HCT116 (cell line): ENCODE data around the gene FUT9. TPM values are rescaled to one million over a fixed set of nuclear protein-coding genes. Genes with fewer than 3 reads are reported as not detected.

Experiments
- ATAC-seq: fragments of 200-7000 bp; cut with Tn5 transposase; 2 replicates; pipeline ENCODE4 v1.9.1; 2020; ENCODE audit warnings: mild to moderate bottlenecking, moderate library complexity
- Bru-seq: library from RNA; stranded (reverse); fragments of 400-500 nt; gene quantifications from one replicate; lab custom pipeline; 2021; lab: Mats Ljungman, UMichigan
- BruChase-seq, 2 experiments: library from RNA; stranded (reverse); fragments of 400-500 nt; gene quantifications; one replicate each; lab custom pipeline; 2021; lab: Mats Ljungman, UMichigan
- BruUV-seq: library from RNA; stranded (reverse); fragments of 400-500 nt; replicated peaks from 2 replicates; lab custom pipeline; 2021; lab: Mats Ljungman, UMichigan
- CTCF ChIA-PET: fragments of 300-600 bp; sonication (Branson Sonifier 250); formaldehyde crosslinking; loops from one replicate; lab custom pipeline; 2021; ENCODE audit warnings: antibody characterized with exemption; lab: Charles Lee
- POLR2A ChIA-PET: fragments of 300-600, 350-600 bp; sonication (Branson Sonifier 250); formaldehyde crosslinking; loops from one replicate; lab custom pipeline; 2021; ENCODE audit warnings: antibody characterized with exemption; lab: Charles Lee
- RAD21 ChIA-PET, 2 experiments: fragments of 300-600 bp; sonication (Branson Sonifier 250); formaldehyde crosslinking; loops; one replicate each; lab custom pipeline; 2023; ENCODE audit warnings: low total read pairs in 2 of 2; ENCODE audit not compliant: uncharacterized antibody in 2 of 2, unreplicated experiment in 2 of 2, low non-redundant PET in 1 of 2; lab: Charles Lee
- DNase-seq: peaks from one replicate; pipeline ENCODE4 v3.0.0-alpha.2; 2010; ENCODE audit warnings: low read depth, low spot score
- H2AFZ ChIP-seq: fragments of 200-600 bp; shearing (Covaris generic), sonication (generic); 2 replicates; pipeline ENCODE4 v1.6.1; 2017; ENCODE audit warnings: low read depth, mixed run types, mixed read lengths, antibody characterized with exemption, low read length; ENCODE audit not compliant: poor library complexity, severe bottlenecking
- H3K27ac ChIP-seq: 2 replicates; pipeline ENCODE4 v1.5.1; 2012; ENCODE audit warnings: low read depth, low read length
- H3K27me3 ChIP-seq: fragments of 200-600 bp; sonication (generic); 2 replicates; pipeline ENCODE4 v1.6.1; 2016; ENCODE audit warnings: mixed run types, low read length, mixed read lengths; ENCODE audit not compliant: insufficient read depth
- H3K36me3 ChIP-seq, 2 experiments: fragments of 200-500 bp in 1 of 2; fragments of 200-600 bp in 1 of 2; sonication (Bioruptor generic) in 1 of 2; sonication (generic) in 1 of 2; 2 replicates each; pipeline versions ENCODE4 v1.5.1 to v1.6.1; 2014 to 2016; ENCODE audit warnings: low read length in 2 of 2, inconsistent platforms in 1 of 2, mixed read lengths in 1 of 2, mixed run types in 1 of 2; ENCODE audit not compliant: insufficient read depth in 2 of 2, control insufficient read depth in 1 of 2
- H3K4me1 ChIP-seq, 2 experiments: fragments of 200-600 bp in 1 of 2; sonication (generic) in 1 of 2; 2 replicates each; pipeline versions ENCODE4 v1.5.1 to v1.6.1; 2012 to 2017; ENCODE audit warnings: low read length in 2 of 2, inconsistent platforms in 1 of 2, mild to moderate bottlenecking in 1 of 2, mixed read lengths in 1 of 2, mixed run types in 1 of 2, moderate library complexity in 1 of 2; ENCODE audit not compliant: insufficient read depth in 2 of 2, control insufficient read depth in 1 of 2
- H3K4me2 ChIP-seq: fragments of 200-600 bp; sonication (generic); 2 replicates; pipeline ENCODE4 v1.6.1; 2017; ENCODE audit warnings: mixed run types, low read length, mixed read lengths
- H3K4me3 ChIP-seq, 2 experiments: fragments of 200-600 bp in 1 of 2; sonication (generic) in 1 of 2; replicated peaks in 1 of 2; 2 replicates each; pipeline ENCODE4 v1.5.1; 2011 to 2016; ENCODE audit warnings: low read length in 2 of 2, control low read depth in 1 of 2, low read depth in 1 of 2, mild to moderate bottlenecking in 1 of 2, mixed read lengths in 1 of 2, mixed run types in 1 of 2
- H3K79me2 ChIP-seq: fragments of 200-600 bp; sonication (generic); 2 replicates; pipeline ENCODE4 v1.6.1; 2017; ENCODE audit warnings: mild to moderate bottlenecking, mixed run types, low read length, moderate library complexity, mixed read lengths; ENCODE audit not compliant: insufficient read depth
- H3K9ac ChIP-seq: fragments of 200-600 bp; sonication (generic); 2 replicates; pipeline ENCODE4 v1.6.1; 2016; ENCODE audit warnings: low read length, mixed read lengths
- H3K9me2 ChIP-seq: fragments of 200-600 bp; sonication (generic), shearing (Covaris generic); 2 replicates; pipeline ENCODE4 v1.6.1; 2017; ENCODE audit warnings: mixed run types, mild to moderate bottlenecking, moderate library complexity; ENCODE audit not compliant: insufficient read depth
- H3K9me3 ChIP-seq, 2 experiments: fragments of 200-500 bp in 1 of 2; fragments of 200-600 bp in 1 of 2; sonication (Bioruptor generic) in 1 of 2; sonication (generic) in 1 of 2; 2 replicates each; pipeline ENCODE4 v1.6.1; 2014 to 2017; ENCODE audit warnings: low read length in 2 of 2, mixed read lengths in 2 of 2, inconsistent platforms in 1 of 2, low read depth in 1 of 2, mild to moderate bottlenecking in 1 of 2, mixed run types in 1 of 2, moderate library complexity in 1 of 2; ENCODE audit not compliant: control insufficient read depth in 1 of 2, insufficient read depth in 1 of 2
- H4K20me1 ChIP-seq: fragments of 200-600 bp; sonication (generic), shearing (Covaris generic); 2 replicates; pipeline ENCODE4 v1.6.1; 2017; ENCODE audit warnings: mixed run types, mild to moderate bottlenecking, moderate library complexity; ENCODE audit not compliant: insufficient read depth
- ATF3 ChIP-seq: IDR thresholded peaks from 2 replicates; pipeline ENCODE4 v1.6.1; 2012
- CBX3 ChIP-seq: IDR thresholded peaks from 2 replicates; pipeline ENCODE4 v1.6.1; 2012; ENCODE audit warnings: low read depth
- CEBPB ChIP-seq: IDR thresholded peaks from 2 replicates; pipeline ENCODE4 v1.6.1; 2012; ENCODE audit warnings: low read depth
- EGR1 ChIP-seq: IDR thresholded peaks from 2 replicates; pipeline ENCODE4 v1.6.1; 2012; ENCODE audit warnings: low read depth
- ELF1 ChIP-seq: IDR thresholded peaks from 2 replicates; pipeline ENCODE4 v1.6.1; 2012; ENCODE audit warnings: low read depth, borderline replicate concordance
- EZH2 ChIP-seq: fragments of 200-600 bp; sonication (generic); IDR thresholded peaks from 2 replicates; pipeline ENCODE4 v1.6.1; 2017; ENCODE audit warnings: antibody characterized with exemption, mixed run types
- JUND ChIP-seq: IDR thresholded peaks from 2 replicates; pipeline ENCODE4 v1.6.1; 2012
- POLR2AphosphoS5 ChIP-seq: IDR thresholded peaks from 2 replicates; pipeline ENCODE4 v1.6.1; 2011; ENCODE audit warnings: mild to moderate bottlenecking, low read depth, low read length, moderate library complexity
- RAD21 ChIP-seq: IDR thresholded peaks from 2 replicates; pipeline ENCODE4 v1.6.1; 2012; ENCODE audit warnings: low read depth, mild to moderate bottlenecking
- SIN3A ChIP-seq: IDR thresholded peaks from 2 replicates; pipeline ENCODE4 v1.6.1; 2012; ENCODE audit warnings: low read depth
- SP1 ChIP-seq: IDR thresholded peaks from 2 replicates; pipeline ENCODE4 v1.6.1; 2012; ENCODE audit warnings: low read depth
- TCF7L2 ChIP-seq: IDR thresholded peaks from 2 replicates; pipeline ENCODE4 v1.7.0; 2011; ENCODE audit warnings: borderline replicate concordance, inconsistent platforms; ENCODE audit not compliant: insufficient read depth, insufficient read length; ENCODE audit errors: extremely low read depth
- YY1 ChIP-seq: IDR thresholded peaks from 2 replicates; pipeline ENCODE4 v1.6.1; 2011; ENCODE audit warnings: low read length, low read depth, moderate library complexity, mild to moderate bottlenecking; ENCODE audit not compliant: insufficient replicate concordance; ENCODE audit errors: extremely low read depth
- ZFX ChIP-seq: fragments of 450-650 bp; IDR thresholded peaks from 2 replicates; pipeline ENCODE4 v1.6.1; 2017
- intact Hi-C: fragments of 100-400 bp; cut with micrococcal nuclease; formaldehyde crosslinking; loops from 2 replicates; pipeline ENCODE4 v1.10.0; 2022
- long read RNA-seq: library from polyadenylated mRNA; unstranded; transcript quantifications from one replicate; pipeline ENCODE4 v2.0.0, GENCODE V29; 2021; ENCODE audit not compliant: unreplicated experiment
- polyA plus RNA-seq: library from polyadenylated mRNA; unstranded; fragments of >200 nt; gene quantifications from 2 replicates; pipeline ENCODE4 v1.2.1, GENCODE V29; 2012; ENCODE audit warnings: missing spikeins
- total RNA-seq: library from RNA; stranded (reverse); gene quantifications from one replicate; pipeline ENCODE4 v1.2.1, GENCODE V29; 2021; ENCODE audit not compliant: unreplicated experiment
- TF ChIP-seq, protein P1 (sequence below): IDR thresholded peaks from 2 replicates; pipeline ENCODE4 v1.6.1; 2012
- TF ChIP-seq, protein P2 (sequence below): IDR thresholded peaks from 2 replicates; pipeline ENCODE4 v1.6.1; 2012; ENCODE audit warnings: low read depth
- TF ChIP-seq, protein P3 (sequence below): IDR thresholded peaks from 2 replicates; pipeline ENCODE4 v1.6.1; 2011; ENCODE audit warnings: mild to moderate bottlenecking, low read length, moderate library complexity; ENCODE audit not compliant: insufficient replicate concordance; ENCODE audit errors: extremely low read depth
- TF ChIP-seq, protein P4 (sequence below), 3 experiments: fragments of 200-600 bp in 1 of 3; sonication (generic) in 1 of 3; IDR thresholded peaks in 2 of 3; conservative IDR thresholded peaks in 1 of 3; 2 replicates each; pipeline ENCODE4 v1.5.1; 2012 to 2017; ENCODE audit warnings: low read depth in 2 of 3, low read length in 2 of 3, antibody characterized with exemption in 1 of 3, borderline replicate concordance in 1 of 3, control low read depth in 1 of 3, mild to moderate bottlenecking in 1 of 3, mixed read lengths in 1 of 3, mixed run types in 1 of 3, moderate library complexity in 1 of 3; ENCODE audit not compliant: insufficient read depth in 1 of 3

FUT9 gene
- total RNA-seq (not detected), Bru-seq, nascent RNA (percentile 1 among the genes with signal in this experiment), BruChase-seq, experiment 1, labeled RNA remaining after a 6-hour chase (not detected), BruChase-seq, experiment 2, labeled RNA remaining after a 2-hour chase (percentile 1 among the genes with signal in this experiment)
- not detected in 2 replicates for polyA plus RNA-seq
- long read RNA-seq = 0 reads

- Histone ChIP-seq H3K27me3 (no peaks in the 10 kb centered on the region), H3K9ac (no peak within 1 kb of the TSS), H3K36me3 (no peaks in the 10 kb centered on the region), H3K4me2 (no peak within 1 kb of the TSS), H3K79me2 (no peaks in the 10 kb centered on the region), H3K9me2 (no peaks in the 10 kb centered on the region), H2AFZ (no peak within 1 kb of the TSS), H3K4me1 (no peaks in the 10 kb centered on the region), H3K27ac (no peak within 1 kb of the TSS), H3K4me3 (no peak within 1 kb of the TSS), H4K20me1 (no peaks in the 10 kb centered on the region), H3K9me3 (no peaks in the 10 kb centered on the region)
- intact Hi-C loops = no loop called here
- ChIA-PET POLR2A (no interaction called here), CTCF (no interaction called here), RAD21 (no interaction called here)
- DNase-seq = no peak
- no peak for ATAC-seq
- BruUV-seq = no TSS peak
- TF ChIP-seq RAD21 (no peak), ELF1 (no peak), JUND (no peak), TCF7L2 (no peak), CBX3 (no peak), EGR1 (no peak), SIN3A (no peak), ZFX (no peak), EZH2 (no peak), YY1 (no peak), SP1 (no peak), POLR2AphosphoS5 (no peak), CEBPB (no peak), ATF3 (no peak)
- TF ChIP-seq, protein P1, sequence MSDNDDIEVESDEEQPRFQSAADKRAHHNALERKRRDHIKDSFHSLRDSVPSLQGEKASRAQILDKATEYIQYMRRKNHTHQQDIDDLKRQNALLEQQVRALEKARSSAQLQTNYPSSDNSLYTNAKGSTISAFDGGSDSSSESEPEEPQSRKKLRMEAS = no peak
- TF ChIP-seq, protein P2, sequence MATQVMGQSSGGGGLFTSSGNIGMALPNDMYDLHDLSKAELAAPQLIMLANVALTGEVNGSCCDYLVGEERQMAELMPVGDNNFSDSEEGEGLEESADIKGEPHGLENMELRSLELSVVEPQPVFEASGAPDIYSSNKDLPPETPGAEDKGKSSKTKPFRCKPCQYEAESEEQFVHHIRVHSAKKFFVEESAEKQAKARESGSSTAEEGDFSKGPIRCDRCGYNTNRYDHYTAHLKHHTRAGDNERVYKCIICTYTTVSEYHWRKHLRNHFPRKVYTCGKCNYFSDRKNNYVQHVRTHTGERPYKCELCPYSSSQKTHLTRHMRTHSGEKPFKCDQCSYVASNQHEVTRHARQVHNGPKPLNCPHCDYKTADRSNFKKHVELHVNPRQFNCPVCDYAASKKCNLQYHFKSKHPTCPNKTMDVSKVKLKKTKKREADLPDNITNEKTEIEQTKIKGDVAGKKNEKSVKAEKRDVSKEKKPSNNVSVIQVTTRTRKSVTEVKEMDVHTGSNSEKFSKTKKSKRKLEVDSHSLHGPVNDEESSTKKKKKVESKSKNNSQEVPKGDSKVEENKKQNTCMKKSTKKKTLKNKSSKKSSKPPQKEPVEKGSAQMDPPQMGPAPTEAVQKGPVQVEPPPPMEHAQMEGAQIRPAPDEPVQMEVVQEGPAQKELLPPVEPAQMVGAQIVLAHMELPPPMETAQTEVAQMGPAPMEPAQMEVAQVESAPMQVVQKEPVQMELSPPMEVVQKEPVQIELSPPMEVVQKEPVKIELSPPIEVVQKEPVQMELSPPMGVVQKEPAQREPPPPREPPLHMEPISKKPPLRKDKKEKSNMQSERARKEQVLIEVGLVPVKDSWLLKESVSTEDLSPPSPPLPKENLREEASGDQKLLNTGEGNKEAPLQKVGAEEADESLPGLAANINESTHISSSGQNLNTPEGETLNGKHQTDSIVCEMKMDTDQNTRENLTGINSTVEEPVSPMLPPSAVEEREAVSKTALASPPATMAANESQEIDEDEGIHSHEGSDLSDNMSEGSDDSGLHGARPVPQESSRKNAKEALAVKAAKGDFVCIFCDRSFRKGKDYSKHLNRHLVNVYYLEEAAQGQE = no peak
- TF ChIP-seq, protein P3, sequence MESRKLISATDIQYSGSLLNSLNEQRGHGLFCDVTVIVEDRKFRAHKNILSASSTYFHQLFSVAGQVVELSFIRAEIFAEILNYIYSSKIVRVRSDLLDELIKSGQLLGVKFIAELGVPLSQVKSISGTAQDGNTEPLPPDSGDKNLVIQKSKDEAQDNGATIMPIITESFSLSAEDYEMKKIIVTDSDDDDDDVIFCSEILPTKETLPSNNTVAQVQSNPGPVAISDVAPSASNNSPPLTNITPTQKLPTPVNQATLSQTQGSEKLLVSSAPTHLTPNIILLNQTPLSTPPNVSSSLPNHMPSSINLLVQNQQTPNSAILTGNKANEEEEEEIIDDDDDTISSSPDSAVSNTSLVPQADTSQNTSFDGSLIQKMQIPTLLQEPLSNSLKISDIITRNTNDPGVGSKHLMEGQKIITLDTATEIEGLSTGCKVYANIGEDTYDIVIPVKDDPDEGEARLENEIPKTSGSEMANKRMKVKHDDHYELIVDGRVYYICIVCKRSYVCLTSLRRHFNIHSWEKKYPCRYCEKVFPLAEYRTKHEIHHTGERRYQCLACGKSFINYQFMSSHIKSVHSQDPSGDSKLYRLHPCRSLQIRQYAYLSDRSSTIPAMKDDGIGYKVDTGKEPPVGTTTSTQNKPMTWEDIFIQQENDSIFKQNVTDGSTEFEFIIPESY = no peak
- TF ChIP-seq, protein P4, sequence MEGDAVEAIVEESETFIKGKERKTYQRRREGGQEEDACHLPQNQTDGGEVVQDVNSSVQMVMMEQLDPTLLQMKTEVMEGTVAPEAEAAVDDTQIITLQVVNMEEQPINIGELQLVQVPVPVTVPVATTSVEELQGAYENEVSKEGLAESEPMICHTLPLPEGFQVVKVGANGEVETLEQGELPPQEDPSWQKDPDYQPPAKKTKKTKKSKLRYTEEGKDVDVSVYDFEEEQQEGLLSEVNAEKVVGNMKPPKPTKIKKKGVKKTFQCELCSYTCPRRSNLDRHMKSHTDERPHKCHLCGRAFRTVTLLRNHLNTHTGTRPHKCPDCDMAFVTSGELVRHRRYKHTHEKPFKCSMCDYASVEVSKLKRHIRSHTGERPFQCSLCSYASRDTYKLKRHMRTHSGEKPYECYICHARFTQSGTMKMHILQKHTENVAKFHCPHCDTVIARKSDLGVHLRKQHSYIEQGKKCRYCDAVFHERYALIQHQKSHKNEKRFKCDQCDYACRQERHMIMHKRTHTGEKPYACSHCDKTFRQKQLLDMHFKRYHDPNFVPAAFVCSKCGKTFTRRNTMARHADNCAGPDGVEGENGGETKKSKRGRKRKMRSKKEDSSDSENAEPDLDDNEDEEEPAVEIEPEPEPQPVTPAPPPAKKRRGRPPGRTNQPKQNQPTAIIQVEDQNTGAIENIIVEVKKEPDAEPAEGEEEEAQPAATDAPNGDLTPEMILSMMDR (IDR thresholded peaks at IDR 0.05 in 2 of 3, conservative IDR thresholded peaks at IDR 0.05 in 1 of 3; ENCODE audit: borderline replicate concordance in 1 of 3, insufficient read depth in 1 of 3, low read depth in 2 of 3, low read length in 2 of 3) = no peak
Observed at GRCh38 chr6:96015518-96016333, at the start of gene FUT9. Gene FUT9 (plus strand): TSS chr6:96015974. CDS start chr6:96203156, 187,182 bp downstream.
